B cell (primary cell): ENCODE measurements around the gene FOXB2.

Experiments
- CTCF ChIP-seq: fragments of 200-600 bp; IDR thresholded peaks from one replicate; pipeline ENCODE4 v1.8.0; 2022; ENCODE audit warnings: antibody characterized with exemption, mild to moderate bottlenecking
- EZH2 ChIP-seq: IDR thresholded peaks from 2 replicates; pipeline ENCODE4 v1.6.1; 2012; ENCODE audit warnings: borderline replicate concordance, low read depth, mild to moderate bottlenecking, moderate library complexity, low read length; ENCODE audit not compliant: insufficient read depth, poor library complexity, severe bottlenecking

DNA sequence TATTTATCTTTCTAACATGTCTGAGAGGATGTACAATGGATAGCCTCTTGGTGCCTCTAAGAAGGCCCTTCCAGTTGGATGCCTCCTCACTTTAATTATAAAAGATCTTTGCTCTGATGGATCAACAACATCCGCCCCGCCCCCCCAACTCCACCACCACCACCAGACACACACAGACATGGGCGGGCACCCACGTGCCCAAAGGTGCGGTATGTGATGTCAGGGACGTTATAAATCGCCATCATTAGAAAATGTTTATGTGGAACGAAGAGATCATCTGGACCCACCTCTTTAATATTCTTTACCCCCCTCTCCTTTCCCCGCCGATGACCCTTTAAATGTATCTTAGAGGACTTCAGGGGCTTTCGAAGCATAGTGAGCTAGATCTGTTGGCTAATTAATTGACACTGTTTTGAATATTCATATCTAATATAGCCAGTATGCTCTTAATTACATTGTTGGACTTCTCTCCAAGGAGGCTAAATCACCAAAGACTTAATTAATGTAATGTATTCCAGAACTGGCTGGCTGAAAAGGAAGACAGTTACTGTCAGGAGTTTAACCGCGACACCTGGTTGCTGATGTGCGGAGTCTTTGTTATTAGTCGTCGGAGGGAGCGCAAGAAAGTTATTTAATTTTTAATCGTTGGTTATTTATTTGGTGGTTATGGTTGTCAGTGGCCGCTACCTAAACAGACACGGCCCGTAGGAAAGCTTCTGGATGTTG lies 6.1 kb upstream of the FOXB2 start:
- TF ChIP-seq CTCF (no peak), EZH2 (no peak)
